ENCODE results near the gene GPHN.
"Not testable (repeated sequence)": the region's sequence is repeated elsewhere in the genome, so short reads cannot be mapped to it uniquely, and the experiment has no call there.

GPHN gene

GRCh38 chr14:66696326-66696725, 188.4 kb downstream of the GPHN start:
- DNase-seq = no peak

GRCh38 chr14:66698503-66698902, 190.6 kb downstream of the GPHN start:
- no peak for DNase-seq

- DNase-seq = no peak
Measured at GRCh38 chr14:66701813-66702212, 193.9 kb downstream of the GPHN start.

- no peak for DNase-seq
Measured at GRCh38 chr14:66708267-66708666, 200.3 kb downstream of the GPHN start.

GRCh38 chr14:66709291-66709690, 201.3 kb downstream of the GPHN start:
- no peak for DNase-seq

- DNase-seq = not testable (repeated sequence)
Measured at GRCh38 chr14:66714291-66714690, 206.3 kb downstream of the GPHN start.

GRCh38 chr14:66715313-66715712, 207.4 kb downstream of the GPHN start:
- not testable (repeated sequence) for DNase-seq

GRCh38 chr14:66716227-66716626, 208.3 kb downstream of the GPHN start:
- DNase-seq = no peak

GRCh38 chr14:66717561-66718140, 209.7 kb downstream of the GPHN start:
- DNase-seq = no peak

GRCh38 chr14:66724996-66725395, 217.0 kb downstream of the GPHN start:
- DNase-seq = no peak

- not testable (repeated sequence) for DNase-seq
Measured at GRCh38 chr14:66731298-66731697, 223.4 kb downstream of the GPHN start.

GRCh38 chr14:66735853-66736252, 227.9 kb downstream of the GPHN start:
- no peak for DNase-seq

GRCh38 chr14:66739826-66740225, 231.9 kb downstream of the GPHN start:
- DNase-seq = no peak

GRCh38 chr14:66745078-66745477, 237.1 kb downstream of the GPHN start:
- no peak for DNase-seq

GRCh38 chr14:66746316-66747006, 238.5 kb downstream of the GPHN start:
- DNase-seq = no peak

GRCh38 chr14:66752109-66752508, 244.2 kb downstream of the GPHN start:
- DNase-seq = no peak

- DNase-seq = no peak
Measured at GRCh38 chr14:66758031-66758613, 250.2 kb downstream of the GPHN start.

GRCh38 chr14:66772146-66772545, 264.2 kb downstream of the GPHN start:
- DNase-seq = no peak

- no peak for DNase-seq
Measured at GRCh38 chr14:66782853-66783252, 274.9 kb downstream of the GPHN start.

GRCh38 chr14:66790101-66790500, 282.2 kb downstream of the GPHN start:
- DNase-seq = no peak

- DNase-seq = no peak
Measured at GRCh38 chr14:66802962-66803361, 295.0 kb downstream of the GPHN start.

- DNase-seq = no peak
Measured at GRCh38 chr14:66804141-66804540, 296.2 kb downstream of the GPHN start.

- no peak for DNase-seq
Measured at GRCh38 chr14:66813636-66814035, 305.7 kb downstream of the GPHN start.

GRCh38 chr14:66815687-66816086, 307.7 kb downstream of the GPHN start:
- no peak for DNase-seq

GRCh38 chr14:66824251-66824650, 316.3 kb downstream of the GPHN start:
- no peak for DNase-seq

All from NCI-H1436 (cell line).